Panc1 (cell line): Measurements from ENCODE around the gene ERC2. TPM values are rescaled to one million over a fixed set of nuclear protein-coding genes. Genes with fewer than 3 reads are reported as not detected.

Source experiments
- ATAC-seq: fragments of 200-7000 bp; cut with Tn5 transposase; 2 replicates; pipeline ENCODE4 v1.9.1; 2020; ENCODE audit warnings: mild to moderate bottlenecking, moderate library complexity
- BruUV-seq: library from RNA; stranded (reverse); fragments of 400-500 nt; replicated peaks from 2 replicates; lab custom pipeline; 2021; lab: Mats Ljungman, UMichigan
- CTCF ChIA-PET: fragments of 300-600 bp; sonication (Branson Sonifier 250); formaldehyde crosslinking; loops from one replicate; lab custom pipeline; 2022; ENCODE audit warnings: antibody characterized with exemption; lab: Charles Lee
- POLR2A ChIA-PET: fragments of 300-600 bp; sonication (Branson Sonifier 250); formaldehyde crosslinking; loops from one replicate; lab custom pipeline; 2022; ENCODE audit warnings: antibody characterized with exemption; lab: Charles Lee
- DNase-seq: peaks from one replicate; pipeline ENCODE4 v3.0.0-alpha.2; 2010; ENCODE audit warnings: low read depth, low spot score
- H3K27ac ChIP-seq: 2 replicates; pipeline ENCODE4 v1.5.1; 2011; ENCODE audit warnings: mild to moderate bottlenecking, low read length, inconsistent platforms
- H3K27me3 ChIP-seq: fragments of 200-500 bp; sonication (Bioruptor generic); 2 replicates; pipeline ENCODE4 v1.6.0; 2014; ENCODE audit warnings: low read length, inconsistent platforms; ENCODE audit not compliant: control insufficient read depth, insufficient read depth
- H3K36me3 ChIP-seq: fragments of 200-500 bp; sonication (Bioruptor generic); 2 replicates; pipeline ENCODE4 v1.5.1; 2014; ENCODE audit warnings: inconsistent platforms, mild to moderate bottlenecking, low read length, moderate library complexity; ENCODE audit not compliant: control insufficient read depth, insufficient read depth
- H3K4me1 ChIP-seq: 2 replicates; pipeline ENCODE4 v1.5.1; 2011; ENCODE audit warnings: inconsistent platforms, mild to moderate bottlenecking, low read length, moderate library complexity; ENCODE audit not compliant: control insufficient read depth, insufficient read depth
- H3K4me3 ChIP-seq, 2 experiments: 2 replicates each; pipeline ENCODE4 v1.5.1; 2011 to 2012; ENCODE audit warnings: low read depth in 2 of 2, low read length in 2 of 2, mild to moderate bottlenecking in 2 of 2, inconsistent platforms in 1 of 2, moderate library complexity in 1 of 2
- H3K9me3 ChIP-seq: fragments of 200-500 bp; sonication (Bioruptor generic); 2 replicates; pipeline ENCODE4 v1.5.1; 2014; ENCODE audit warnings: low read depth, mild to moderate bottlenecking, inconsistent platforms, low read length, moderate library complexity; ENCODE audit not compliant: control insufficient read depth, insufficient read depth
- CTCF ChIP-seq: fragments of 450-650 bp; IDR thresholded peaks from 2 replicates; pipeline ENCODE4 v1.5.1; 2017; ENCODE audit warnings: mild to moderate bottlenecking
- POLR2AphosphoS5 ChIP-seq: IDR thresholded peaks from 2 replicates; pipeline ENCODE4 v1.6.1; 2012; ENCODE audit warnings: mild to moderate bottlenecking, low read depth, low read length, moderate library complexity
- REST ChIP-seq, 2 experiments: IDR thresholded peaks; 2 replicates each; pipeline ENCODE4 v1.6.1; 2011 to 2012; ENCODE audit warnings: low read depth in 2 of 2, control low read depth in 1 of 2, low read length in 1 of 2, mild to moderate bottlenecking in 1 of 2, moderate library complexity in 1 of 2; ENCODE audit not compliant: insufficient read depth in 1 of 2
- SIN3A ChIP-seq: IDR thresholded peaks from 2 replicates; pipeline ENCODE4 v1.6.1; 2012; ENCODE audit warnings: low read depth, mild to moderate bottlenecking, low read length, moderate library complexity, borderline replicate concordance; ENCODE audit not compliant: insufficient read depth
- TCF7L2 ChIP-seq: IDR thresholded peaks from 2 replicates; pipeline ENCODE4 v1.6.1; 2011; ENCODE audit warnings: mild to moderate bottlenecking, low read depth, low read length, inconsistent platforms
- in situ Hi-C: cut with HindIII; loops from 2 replicates; pipeline ENCODE4 v1.10.0; 2016; ENCODE audit warnings: low sequenced_read_pairs, low pct_unique_long_range_greater_than_20kb
- intact Hi-C: fragments of 100-400 bp; cut with micrococcal nuclease; formaldehyde crosslinking; loops from one replicate; pipeline ENCODE4 v1.10.0; 2022; ENCODE audit not compliant: unreplicated experiment
- total RNA-seq: library from RNA; stranded (reverse); gene quantifications from one replicate; pipeline ENCODE4 v1.2.1, GENCODE V29; 2021; ENCODE audit not compliant: unreplicated experiment

ERC2 gene
- total RNA-seq, 1 experiment from 2014 or later, result 0.33 TPM

GRCh38 chr3:55965776-55966175, 502.5 kb downstream of the ERC2 start:
- intact Hi-C loops (no loop called here), in situ Hi-C loops (no loop called here)
- Histone ChIP-seq H3K27ac (no peak overlapping the region), H3K4me3 (no peak overlapping the region), H3K9me3 (no peaks in the 10 kb centered on the region), H3K27me3 (no peaks in the 10 kb centered on the region), H3K4me1 (no peaks in the 10 kb centered on the region), H3K36me3 (no peaks in the 10 kb centered on the region)
- TF ChIP-seq POLR2AphosphoS5 (no peak), TCF7L2 (no peak), REST (IDR thresholded peaks at IDR 0.05; ENCODE audit: insufficient read depth in 1 of 2, low read depth in 2 of 2, low read length in 1 of 2) (no peak), CTCF (no peak), SIN3A (no peak)
- BruUV-seq, result no TSS peak
- ChIA-PET CTCF (no interaction called here), POLR2A (no interaction called here)
- ATAC-seq (no peak), DNase-seq (no peak)

- BruUV-seq, result no TSS peak
- Histone ChIP-seq H3K9me3 (no peaks in the 10 kb centered on the region), H3K27ac (no peak overlapping the region), H3K4me1 (no peaks in the 10 kb centered on the region), H3K27me3 (no peaks in the 10 kb centered on the region), H3K4me3 (no peak overlapping the region), H3K36me3 (no peaks in the 10 kb centered on the region)
- intact Hi-C loops, result no loop called here
- ATAC-seq, result no peak
- CTCF ChIA-PET, result no interaction called here
- DNase-seq, result no peak
- POLR2A ChIA-PET, result no interaction called here
- TF ChIP-seq SIN3A, result no peak
- in situ Hi-C loops, result no loop called here
These were observed 503.7 kb downstream of the ERC2 start for GRCh38 chr3:55964491-55964985.

GRCh38 chr3:55963601-55964000, 504.7 kb downstream of the ERC2 start:
- DNase-seq (no peak), ATAC-seq (no peak)
- no TSS peak for BruUV-seq
- Histone ChIP-seq H3K36me3 (no peaks in the 10 kb centered on the region), H3K27ac (no peak overlapping the region), H3K4me3 (no peak overlapping the region), H3K9me3 (no peaks in the 10 kb centered on the region), H3K4me1 (no peaks in the 10 kb centered on the region), H3K27me3 (no peaks in the 10 kb centered on the region)
- ChIA-PET POLR2A (no interaction called here), CTCF (no interaction called here)
- in situ Hi-C loops, result no loop called here
- TF ChIP-seq SIN3A, result no peak
- no peak for TF ChIP-seq POLR2AphosphoS5
- no peak for TF ChIP-seq REST (IDR thresholded peaks at IDR 0.05; ENCODE audit: insufficient read depth in 1 of 2, low read depth in 2 of 2, low read length in 1 of 2)
- TF ChIP-seq CTCF, result no peak
- no peak for TF ChIP-seq TCF7L2
- intact Hi-C loops, result no loop called here
